GM19455 (cell line): ENCODE results near the gene LRP8.

Source experiments
- ATAC-seq: cut with Tn5 transposase; IDR thresholded peaks from one replicate; pipeline ENCODE4 v1.9.1; 2021; ENCODE audit not compliant: unreplicated experiment

Gene LRP8

GRCh38 chr1:53324321-53324720 is 3.5 kb downstream of the LRP8 start:
- ATAC-seq = no peak

- ATAC-seq = no peak
Observed at GRCh38 chr1:53323316-53323715, 4.6 kb downstream of the LRP8 start.

- no peak for ATAC-seq
Observed at GRCh38 chr1:53321776-53322602, 5.9 kb downstream of the LRP8 start.

GRCh38 chr1:53321366-53321765 is 6.5 kb downstream of the LRP8 start:
- ATAC-seq = no peak

- no peak for ATAC-seq
Observed at GRCh38 chr1:53320646-53321045, 7.2 kb downstream of the LRP8 start.

- no peak for ATAC-seq
Observed at GRCh38 chr1:53319296-53320101, 8.4 kb downstream of the LRP8 start.

GRCh38 chr1:53317646-53318539 is 10.0 kb downstream of the LRP8 start:
- no peak for ATAC-seq

GRCh38 chr1:53316766-53317581 is 10.9 kb downstream of the LRP8 start:
- ATAC-seq = no peak

- no peak for ATAC-seq
Observed at GRCh38 chr1:53316424-53316765, 11.5 kb downstream of the LRP8 start.

GRCh38 chr1:53315456-53316423 is 12.1 kb downstream of the LRP8 start:
- ATAC-seq = no peak

- ATAC-seq = no peak
Observed at GRCh38 chr1:53315046-53315445, 12.8 kb downstream of the LRP8 start.

- ATAC-seq = no peak
Observed at GRCh38 chr1:53314606-53315005, 13.3 kb downstream of the LRP8 start.

GRCh38 chr1:53314096-53314495 is 13.8 kb downstream of the LRP8 start:
- ATAC-seq = no peak

- no peak for ATAC-seq
Observed at GRCh38 chr1:53313556-53313955, 14.3 kb downstream of the LRP8 start.

- no peak for ATAC-seq
Observed at GRCh38 chr1:53311702-53312305, 16.1 kb downstream of the LRP8 start.

- no peak for ATAC-seq
Observed at GRCh38 chr1:53310847-53311681, 16.8 kb downstream of the LRP8 start.

- no peak for ATAC-seq
Observed at GRCh38 chr1:53309802-53310201, 18.1 kb downstream of the LRP8 start.

GRCh38 chr1:53308506-53308905 is 19.4 kb downstream of the LRP8 start:
- ATAC-seq = no peak
